Stimulated activated CD8-positive, alpha-beta memory T cell treated with anti-CD3 and anti-CD28 coated beads, Interleukin-12 subunit alpha, Interleukin-12 subunit beta, amount 100 ng/mL, for 24 hours (primary cell): ENCODE results near the gene PPFIBP2.

Experiments used
- DNase-seq: peaks from one replicate; pipeline ENCODE4 v3.0.0-alpha.2; 2020; ENCODE audit errors: extremely low read depth

Gene PPFIBP2

GRCh38 chr11:7525424-7525823 lies 11.6 kb downstream of the PPFIBP2 start:
- DNase-seq, result no peak

DNA sequence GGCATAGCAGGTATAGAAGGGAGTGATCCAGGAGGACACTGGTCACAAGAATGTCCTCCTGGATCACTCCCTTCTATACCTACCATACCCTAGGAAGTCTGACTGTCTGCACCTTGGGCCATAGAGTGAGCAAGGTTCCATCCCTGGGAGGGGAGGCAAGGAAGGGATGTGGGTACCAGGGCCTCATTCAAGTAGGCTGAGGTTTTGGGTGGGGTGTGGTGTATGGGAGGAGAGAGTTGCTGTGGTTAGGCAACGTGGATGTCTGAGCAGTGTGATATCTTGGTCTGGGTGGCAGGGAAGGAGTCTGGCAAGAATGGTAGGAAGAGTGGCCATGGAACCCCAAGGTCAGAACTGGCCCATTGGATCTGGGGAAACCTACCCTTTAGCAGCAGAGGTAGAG lies 13.2 kb downstream of the PPFIBP2 start:
- DNase-seq, result no peak

DNA sequence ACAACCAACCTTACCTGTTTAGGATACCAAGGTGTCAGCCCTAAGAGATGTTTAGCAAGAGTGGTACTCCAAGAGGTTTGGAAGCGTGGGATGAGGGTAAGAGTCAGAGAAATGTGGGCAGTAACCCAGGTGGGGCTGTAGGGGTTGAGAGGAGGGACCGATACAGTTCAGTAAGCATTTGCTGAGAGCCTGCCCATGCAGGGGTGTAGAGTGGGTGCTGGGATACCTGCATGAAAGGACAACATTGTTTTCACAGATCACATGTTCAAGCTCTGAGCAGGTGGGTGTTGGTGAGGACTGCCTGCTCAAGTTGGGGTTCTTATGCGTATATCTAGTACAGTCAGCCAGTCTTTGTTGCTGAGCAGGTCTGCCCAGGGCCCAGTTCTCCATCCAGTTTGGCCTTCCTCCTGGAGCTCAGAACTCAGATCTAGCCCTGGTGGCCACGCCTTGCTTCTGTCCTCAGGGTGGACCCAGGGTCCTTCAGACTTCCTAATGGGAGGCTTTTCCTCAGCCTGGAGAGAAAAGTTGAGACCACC lies 14.8 kb downstream of the PPFIBP2 start:
- no peak for DNase-seq

- no peak for DNase-seq
These were observed 16.3 kb downstream of the PPFIBP2 start for GRCh38 chr11:7530013-7530640.

GRCh38 chr11:7531011-7531410 lies 17.2 kb downstream of the PPFIBP2 start:
- no peak for DNase-seq

GRCh38 chr11:7532405-7533145 lies 18.8 kb downstream of the PPFIBP2 start:
- no peak for DNase-seq

- no peak for DNase-seq
These were observed 19.6 kb downstream of the PPFIBP2 start for GRCh38 chr11:7533199-7534041.

DNA sequence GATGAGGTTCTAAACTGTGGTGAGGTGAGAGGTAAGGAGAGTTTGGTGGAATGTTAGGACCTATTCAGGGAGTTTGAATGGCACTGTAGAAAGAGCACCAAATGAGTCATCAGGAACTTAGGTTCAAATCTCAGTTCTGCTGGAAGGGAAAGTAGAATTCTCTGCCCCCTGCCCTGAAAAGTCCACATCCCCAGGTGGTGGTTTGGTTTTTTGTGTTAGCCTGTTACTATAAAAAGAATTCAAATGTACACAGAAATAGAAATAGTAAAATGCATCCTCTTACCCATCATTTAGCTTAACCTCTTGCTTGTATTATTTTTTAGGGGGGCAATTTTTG lies 20.2 kb downstream of the PPFIBP2 start:
- DNase-seq, result no peak

GRCh38 chr11:7536100-7536499 lies 22.3 kb downstream of the PPFIBP2 start:
- no peak for DNase-seq

DNA sequence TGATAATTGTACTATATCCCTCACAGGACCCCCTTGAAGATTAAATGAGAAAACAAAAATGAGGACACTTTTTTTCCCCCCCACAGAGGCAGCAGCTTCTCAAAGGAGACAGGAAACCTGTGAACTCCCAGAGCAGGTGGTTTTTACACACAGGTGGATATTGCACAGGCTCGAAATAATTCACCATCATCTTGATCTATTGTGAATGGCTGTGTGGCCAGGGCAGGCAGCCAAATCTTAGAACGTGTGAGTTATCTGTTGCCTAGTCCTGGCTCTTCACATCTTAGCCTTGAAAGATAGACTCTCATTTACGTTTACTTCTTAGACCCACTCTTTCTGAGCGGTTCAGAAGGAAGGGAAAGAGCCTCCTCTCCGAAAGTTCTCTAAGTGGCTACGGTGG lies 23.5 kb downstream of the PPFIBP2 start:
- no peak for DNase-seq

DNA sequence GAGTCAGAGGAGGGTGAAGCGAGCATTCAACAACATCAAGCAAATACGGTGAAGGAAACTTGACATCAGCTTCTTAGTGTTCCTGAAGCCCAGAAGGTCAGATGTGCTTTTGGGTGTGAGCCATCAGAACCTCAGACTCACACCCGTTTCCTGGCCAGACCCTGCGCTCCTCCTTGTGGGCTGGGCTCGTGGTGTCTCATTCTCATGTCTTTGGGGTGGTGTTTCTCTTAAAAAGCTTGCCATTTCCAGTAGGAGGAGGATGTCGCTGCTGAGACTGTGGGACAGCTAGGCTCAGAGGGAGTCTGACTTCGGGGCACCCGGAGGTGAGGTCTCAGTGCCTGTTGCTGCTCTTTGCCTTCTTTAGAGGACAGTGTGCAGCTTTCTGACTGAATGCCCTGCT lies 24.2 kb downstream of the PPFIBP2 start:
- DNase-seq, result no peak

DNA sequence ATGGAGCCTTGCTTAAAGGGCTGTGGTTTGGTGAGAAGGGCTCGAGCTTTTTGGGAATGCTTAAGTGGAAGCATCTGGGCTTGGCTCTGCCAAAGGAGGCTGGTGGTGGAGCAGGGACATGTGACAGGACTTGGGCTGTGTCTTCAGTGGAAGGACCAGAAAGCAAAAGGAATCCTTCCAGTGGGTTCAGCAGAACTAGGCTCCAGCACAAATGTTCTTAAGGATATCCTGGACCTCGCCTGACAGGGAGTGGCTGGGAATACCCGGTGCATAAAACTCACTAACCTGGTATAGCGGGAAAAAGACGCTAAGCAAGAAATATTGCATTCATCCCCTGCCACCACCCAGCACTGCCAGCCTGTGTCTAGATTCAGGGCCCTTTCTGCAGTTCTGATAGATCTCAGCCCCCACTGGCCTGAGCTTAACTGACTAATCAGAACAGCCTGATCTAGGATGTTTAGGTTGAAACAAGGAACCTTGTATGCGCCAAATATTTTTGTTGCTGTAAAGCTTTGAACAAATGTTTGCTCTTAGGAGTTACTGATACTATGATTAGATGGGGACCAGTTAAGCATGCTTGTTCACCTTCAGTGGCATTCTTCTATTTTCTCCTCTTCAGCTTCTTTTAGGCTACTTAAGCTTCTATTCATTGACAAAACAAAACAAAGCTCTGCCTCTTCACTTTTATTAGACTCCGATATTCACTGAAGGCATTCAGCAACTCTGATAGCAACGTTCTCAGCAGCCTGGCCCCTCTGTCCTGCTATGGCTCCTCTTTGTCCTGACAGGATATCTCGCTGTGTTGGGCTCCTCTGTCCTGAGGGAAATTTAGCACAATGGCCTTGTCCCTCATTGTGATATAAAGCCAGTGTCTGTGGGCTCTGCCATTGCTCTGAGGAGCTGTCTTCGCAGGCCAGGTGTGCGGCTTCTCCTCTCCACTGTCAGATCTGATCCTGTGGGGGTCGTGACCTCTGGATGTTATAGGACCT lies 25.0 kb downstream of the PPFIBP2 start:
- DNase-seq, result no peak

DNA sequence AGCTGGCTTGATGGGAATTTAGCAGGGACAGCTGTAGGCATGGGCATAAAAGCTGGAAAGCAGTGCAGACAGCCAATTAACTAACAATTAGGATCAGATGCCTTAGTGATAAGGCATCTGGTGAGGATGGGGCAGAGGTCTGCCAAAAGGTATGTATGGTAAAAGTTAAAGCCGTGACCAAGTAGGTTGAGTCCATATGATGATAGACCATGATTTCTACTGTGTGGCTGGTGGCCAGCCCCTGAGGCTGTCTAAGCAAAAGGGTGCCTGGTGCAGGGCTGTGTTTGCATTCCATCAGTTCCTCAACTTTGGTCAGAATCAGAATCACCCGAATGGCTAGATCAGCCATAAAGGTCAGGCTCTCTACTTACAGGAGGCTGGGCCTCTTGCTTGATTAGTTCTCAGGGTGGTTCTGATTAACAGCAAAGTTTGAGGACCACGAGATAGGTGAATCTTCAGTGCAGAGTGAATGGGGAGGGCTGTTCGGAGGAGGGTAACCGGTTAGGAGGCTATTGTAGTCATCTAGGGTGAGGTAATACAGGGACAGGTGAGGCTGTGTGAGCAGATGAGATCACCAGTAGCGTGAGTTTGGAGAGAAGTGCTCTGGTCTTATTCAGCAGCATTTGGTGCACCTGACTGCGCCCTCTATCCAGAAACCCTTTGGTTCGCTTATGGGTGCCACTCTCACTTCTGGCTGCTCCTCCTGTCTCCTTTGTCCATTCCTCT lies 27.2 kb downstream of the PPFIBP2 start:
- DNase-seq, result no peak

GRCh38 chr11:7543302-7543701 lies 29.5 kb downstream of the PPFIBP2 start:
- DNase-seq, result no peak

- DNase-seq, result no peak
These were observed 30.2 kb downstream of the PPFIBP2 start for GRCh38 chr11:7544021-7544420.

GRCh38 chr11:7545611-7546010 lies 31.8 kb downstream of the PPFIBP2 start:
- DNase-seq, result no peak

DNA sequence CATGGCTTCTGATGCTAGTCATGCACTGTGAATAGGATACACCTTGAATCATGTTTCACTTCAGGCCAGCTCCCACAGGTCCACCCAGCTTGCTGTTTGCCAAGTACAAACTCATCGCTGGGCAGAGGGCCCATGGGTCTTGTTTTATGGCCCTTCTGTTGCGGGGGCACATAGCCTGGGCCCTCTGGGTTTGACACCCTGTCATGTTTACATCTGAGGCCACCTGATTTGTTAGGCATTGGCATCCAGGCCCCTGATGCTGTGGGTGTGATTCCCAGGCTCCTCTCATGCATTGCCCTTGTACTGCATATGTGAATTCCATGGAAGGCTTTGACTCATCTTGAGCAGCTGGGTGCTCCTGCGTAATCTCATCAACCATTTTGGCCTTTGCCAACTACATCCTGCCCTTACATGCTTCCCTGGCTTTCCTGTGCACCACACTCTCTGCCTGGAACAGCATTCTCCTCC lies 32.6 kb downstream of the PPFIBP2 start:
- no peak for DNase-seq

DNA sequence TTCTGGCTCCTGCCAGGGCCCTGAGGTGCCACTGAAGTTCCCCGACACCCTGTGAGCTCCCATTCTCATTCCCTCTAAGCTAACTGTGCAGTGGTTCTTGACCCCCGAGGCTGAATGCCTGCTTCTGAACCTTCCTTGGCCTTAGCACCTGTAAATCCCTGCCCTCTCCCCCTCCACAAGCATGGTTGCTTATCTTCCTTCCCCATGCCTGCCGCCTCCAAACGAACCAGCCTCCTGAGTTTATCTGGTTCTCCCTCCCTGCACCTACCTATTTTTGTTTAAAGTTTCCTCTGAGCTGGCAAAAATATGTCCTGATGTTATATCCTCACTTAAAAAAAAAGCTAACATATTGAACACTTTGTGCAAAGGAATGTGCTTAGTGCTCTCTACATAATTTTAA lies 33.9 kb downstream of the PPFIBP2 start:
- no peak for DNase-seq

DNA sequence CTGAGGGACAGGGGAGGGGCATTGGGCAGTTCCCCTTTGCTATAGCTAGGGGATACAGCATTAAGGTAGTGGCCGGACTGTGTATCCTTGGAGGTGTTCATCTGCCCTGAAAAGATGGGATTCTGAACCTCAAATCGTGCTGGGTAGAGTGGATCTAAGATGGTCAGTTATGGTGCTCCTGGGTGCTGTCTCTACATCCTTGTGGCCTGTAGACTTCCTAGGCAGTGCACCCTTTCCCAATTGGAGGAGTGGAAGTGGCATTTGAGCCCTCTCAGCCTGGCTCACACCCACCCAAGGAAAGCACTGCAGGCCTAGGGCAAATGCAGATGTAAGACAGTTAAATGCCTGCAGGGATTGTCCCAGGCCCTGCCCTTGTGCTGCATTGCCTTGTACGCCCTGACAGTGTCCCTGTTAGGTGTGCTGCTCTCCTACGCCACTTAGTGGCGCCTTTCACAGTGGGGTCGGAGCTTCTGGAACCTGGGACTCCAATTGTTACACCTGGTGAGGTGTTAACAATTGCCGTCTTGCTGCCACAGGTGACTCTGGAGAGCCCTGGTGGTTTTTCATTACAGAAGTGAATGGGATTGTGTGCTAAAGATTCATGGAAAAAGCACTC lies 35.0 kb downstream of the PPFIBP2 start:
- no peak for DNase-seq

DNA sequence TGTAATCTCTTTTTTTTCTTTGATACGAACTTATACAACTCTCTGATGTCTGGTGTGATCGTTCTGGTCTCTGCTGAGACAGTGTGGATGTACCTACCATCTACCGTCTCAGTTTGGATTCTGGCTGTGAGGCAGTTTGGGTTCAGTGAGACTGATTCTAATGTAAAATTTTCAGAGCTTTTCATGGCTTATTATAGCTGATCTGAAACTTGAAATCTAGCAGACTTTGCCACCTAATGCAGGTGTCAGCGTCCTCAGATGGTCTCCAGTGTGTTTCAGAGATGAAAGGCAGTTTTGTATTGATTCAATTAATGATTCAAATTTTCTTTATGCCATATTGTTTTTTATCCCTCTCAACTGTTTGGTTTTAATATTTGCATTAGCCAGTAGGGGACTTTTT lies 35.9 kb downstream of the PPFIBP2 start:
- no peak for DNase-seq
